ENCODE measurements around the gene GTPBP10. TPM values are rescaled to one million over a fixed set of nuclear protein-coding genes. Genes with fewer than 3 reads are reported as not detected.

GTPBP10 gene
- total RNA-seq, 1 experiment from 2014 or later: 33.8 TPM

DNA sequence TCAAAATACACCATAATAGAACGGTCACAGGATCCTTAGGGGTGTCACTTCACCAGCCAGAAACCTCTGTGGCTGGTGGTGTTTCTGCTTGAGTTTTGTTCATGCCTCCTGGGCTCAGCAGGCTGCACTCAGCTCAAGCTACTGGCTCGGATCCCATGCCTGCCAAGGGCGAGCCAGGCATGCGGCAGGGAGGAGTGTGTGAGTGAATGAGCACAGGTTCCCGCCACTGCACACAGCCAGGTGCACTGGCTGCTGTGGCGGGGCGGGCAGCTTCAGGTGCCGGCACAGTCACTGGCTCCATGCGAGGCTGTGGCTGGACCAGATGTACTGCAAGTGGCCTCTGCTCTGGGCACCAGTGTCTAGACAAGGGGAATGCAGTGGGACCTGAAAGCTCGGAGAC lies 86.2 kb downstream of the GTPBP10 start:
- no peak for DNase-seq (ENCODE audit: low read depth)

DNA sequence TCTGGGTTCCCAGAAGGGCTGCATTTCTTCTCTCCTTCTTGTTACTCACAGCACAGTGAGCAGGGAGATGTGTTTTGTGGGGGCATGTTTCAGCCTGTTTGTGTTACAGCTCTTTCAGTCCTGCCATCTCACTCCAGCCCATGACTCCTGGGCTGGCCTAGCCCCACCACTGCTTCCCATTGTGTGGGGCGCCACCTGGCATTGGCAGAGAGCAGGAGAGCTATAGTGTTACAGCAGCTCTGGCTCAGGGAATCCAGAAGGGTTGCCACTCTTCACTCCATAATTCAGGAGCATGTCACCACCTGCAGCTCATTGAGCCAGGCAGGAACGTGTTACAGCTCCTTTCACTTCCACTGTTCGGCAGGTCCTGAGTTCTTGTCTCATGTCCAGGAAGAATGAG lies 86.7 kb downstream of the GTPBP10 start:
- no peak for DNase-seq (ENCODE audit: low read depth)

Other genes with a start within 250 kb of the GTPBP10 start
- 17.3 and 30.8 TPM in 2 replicates for gene STEAP1, start 192.2 kb upstream of the GTPBP10 start, total RNA-seq (2014; rRNA removed; shearing (Covaris generic))
- 3.8 and 6.2 TPM in 2 replicates for gene STEAP2, start 135.0 kb upstream of the GTPBP10 start, total RNA-seq (2014; rRNA removed; shearing (Covaris generic))
- 1.6 and 3.2 TPM in 2 replicates for gene CFAP69, start 101.5 kb upstream of the GTPBP10 start, total RNA-seq (2014; rRNA removed; shearing (Covaris generic))
- not detected in 2 replicates for gene FAM237B, start 25.4 kb upstream of the GTPBP10 start, total RNA-seq (2014; rRNA removed; shearing (Covaris generic))
- 37.6 and 72.8 TPM in 2 replicates for gene CLDN12, start 56.7 kb downstream of the GTPBP10 start, total RNA-seq (2014; rRNA removed; shearing (Covaris generic))
- not detected in 2 replicates for gene PTTG1IP2, start 122.9 kb downstream of the GTPBP10 start, total RNA-seq (2014; rRNA removed; shearing (Covaris generic))
- 3.9 and 6.5 TPM in 2 replicates for gene CDK14, start 249.6 kb downstream of the GTPBP10 start, total RNA-seq (2014; rRNA removed; shearing (Covaris generic))